ENCODE data around the gene MRC1. TPM values are rescaled to one million over a fixed set of nuclear protein-coding genes. Genes with fewer than 3 reads are reported as not detected.

The MRC1 gene
- total and polyA plus RNA-seq, 2 of the 8 experiments (the other 6 are each of a cell fraction or from before 2014, with no cell fraction given) = 0.03 to 0.06 TPM

GRCh38 chr10:17811146-17811865 lies 2.2 kb downstream of the MRC1 start (continued):
- TF ChIP-seq E2F6 (IDR thresholded peaks at IDR 0.05) = no peak
- no peak for TF ChIP-seq MAX (IDR thresholded peaks at IDR 0.05)
- no peak for TF ChIP-seq MAFK (IDR thresholded peaks at IDR 0.05; ENCODE audit: low read depth, low read length)
- no peak for TF ChIP-seq CBX5 (IDR thresholded peaks at IDR 0.05; ENCODE audit: low read depth, low read length)
